K562 (cell line): ENCODE results near the gene SYNJ2. TPM values are rescaled to one million over a fixed set of nuclear protein-coding genes. Genes with fewer than 3 reads are reported as not detected.
A peak's percentile ranks its signal among the peaks of the same experiment; 100 is the strongest.

ENCODE experiments used
- ATAC-seq: fragments of 200-7000 bp; cut with Tn5 transposase; 3 replicates; pipeline ENCODE4 v1.9.1; 2020; ENCODE audit warnings: moderate library complexity
- BruUV-seq: library from RNA; stranded (reverse); fragments of 400-500 nt; replicated peaks from 2 replicates; lab custom pipeline; 2021; lab: Mats Ljungman, UMichigan
- CTCF ChIA-PET: fragments of 300-600 bp; formaldehyde crosslinking; extraction: SDS; loops from one replicate; lab custom pipeline; 2021; ENCODE audit warnings: low intra/inter-chr PET ratio; lab: Yijun Ruan, JAX
- POLR2A ChIA-PET: fragments of 300-600, 350-650 bp; sonication (Branson Sonifier 250); formaldehyde crosslinking; extraction: SDS; loops from one replicate; lab custom pipeline; 2021; ENCODE audit warnings: antibody characterized with exemption, inconsistent platforms; lab: Yijun Ruan, JAX
- DNase-seq, 4 experiments: peaks; one replicate each; pipeline versions ENCODE4 v3.0.0 to v3.0.0-alpha.2; 2011 to 2018; ENCODE audit warnings: low spot score in 3 of 4, mixed read lengths in 3 of 4; ENCODE audit errors: extremely low read depth in 1 of 4
- FAIRE-seq: peaks from 2 replicates; lab custom pipeline; 2011; peaks lifted over from hg19 to GRCh38; lab: Jason Lieb, UNC
- H2AFZ ChIP-seq: 2 replicates; pipeline ENCODE4 v1.6.0; 2011; ENCODE audit warnings: low read depth, low read length, control low read depth, inconsistent platforms
- H3K27ac ChIP-seq: fragments of 200-600 bp; 3 replicates; pipeline ENCODE4 v1.8.0; 2011; ENCODE audit warnings: low read depth, mild to moderate bottlenecking, control low read depth, inconsistent platforms, low read length, moderate library complexity, mixed read lengths; ENCODE audit errors: extremely low read depth
- H3K27me3 ChIP-seq, 2 experiments: fragments of 300-600 bp in 1 of 2; 2 replicates in 1 of 2; 3 replicates in 1 of 2; pipeline versions ENCODE4 v1.6.0 to v1.8.0; 2011; ENCODE audit warnings: inconsistent platforms in 2 of 2, low read length in 2 of 2, mild to moderate bottlenecking in 1 of 2, mixed read lengths in 1 of 2, moderate library complexity in 1 of 2; ENCODE audit not compliant: control insufficient read depth in 2 of 2, insufficient read depth in 2 of 2
- H3K36me3 ChIP-seq: fragments of 300-600 bp; 3 replicates; pipeline ENCODE4 v1.8.0; 2011; ENCODE audit warnings: mild to moderate bottlenecking, low read length, inconsistent platforms; ENCODE audit not compliant: control insufficient read depth, insufficient read depth
- H3K4me1 ChIP-seq, 2 experiments: fragments of 200-600 bp in 1 of 2; replicated peaks in 1 of 2; 2 replicates in 1 of 2; 3 replicates in 1 of 2; pipeline versions ENCODE4 v1.5.1 to v1.8.0; 2011; ENCODE audit warnings: inconsistent platforms in 2 of 2, low read length in 2 of 2, mild to moderate bottlenecking in 1 of 2, mixed read lengths in 1 of 2, moderate library complexity in 1 of 2; ENCODE audit not compliant: control insufficient read depth in 2 of 2, insufficient read depth in 2 of 2
- H3K4me2 ChIP-seq: 2 replicates; pipeline ENCODE4 v1.6.1; 2011; ENCODE audit warnings: low read length, control low read depth, inconsistent platforms, mixed read lengths; ENCODE audit not compliant: insufficient read depth
- H3K4me3 ChIP-seq: fragments of 200-600 bp; sonication (generic), shearing (Covaris generic); 2 replicates; pipeline ENCODE4 v1.5.1; 2016; ENCODE audit warnings: control low read depth, inconsistent platforms
- H3K79me2 ChIP-seq: fragments of 200-600 bp; 3 replicates; pipeline ENCODE4 v1.8.0; 2011; ENCODE audit warnings: low read length, inconsistent platforms; ENCODE audit not compliant: control insufficient read depth, insufficient read depth
- H3K9ac ChIP-seq, 2 experiments: 2 replicates each; pipeline versions ENCODE4 v1.6.0 to v1.6.1; 2011; ENCODE audit warnings: low read depth in 2 of 2, low read length in 2 of 2, control low read depth in 1 of 2, inconsistent platforms in 1 of 2, mild to moderate bottlenecking in 1 of 2, mixed read lengths in 1 of 2; ENCODE audit not compliant: insufficient read depth in 1 of 2
- H3K9me1 ChIP-seq: one replicate; pipeline ENCODE4 v1.6.0; 2011; ENCODE audit warnings: inconsistent platforms, mild to moderate bottlenecking, low read length, moderate library complexity; ENCODE audit not compliant: control insufficient read depth, insufficient read depth
- H3K9me3 ChIP-seq: replicated peaks from 2 replicates; pipeline ENCODE4 v1.5.1; 2011; ENCODE audit warnings: low read depth, low read length, inconsistent platforms; ENCODE audit not compliant: control insufficient read depth, insufficient read depth
- H4K20me1 ChIP-seq: replicated peaks from 2 replicates; pipeline ENCODE4 v1.6.1; 2011; ENCODE audit warnings: low read length, inconsistent platforms, mixed read lengths; ENCODE audit not compliant: control insufficient read depth, insufficient read depth
- FOSL1 ChIP-seq: fragments of 200-800 bp; sonication (Bioruptor generic); conservative IDR thresholded peaks from 2 replicates; pipeline ENCODE4 v1.6.1; 2016; ENCODE audit warnings: missing genetic modification characterization, missing compliant biosample characterization
- FOXJ2 ChIP-seq: fragments of 200-800 bp; sonication (Bioruptor generic); IDR thresholded peaks from 2 replicates; pipeline ENCODE4 v1.6.1; 2016; ENCODE audit warnings: missing genetic modification characterization, missing compliant biosample characterization
- KLF1 ChIP-seq: fragments of 450-650 bp; IDR thresholded peaks from 2 replicates; pipeline ENCODE4 v1.6.1; 2016; ENCODE audit warnings: missing genetic modification characterization, missing compliant biosample characterization
- ZNF24 ChIP-seq: fragments of 450-650 bp; IDR thresholded peaks from 2 replicates; pipeline ENCODE4 v1.6.1; 2016
- WGBS: fragments of 100-300 bp; shearing (Covaris generic); methylation state at CpG from one replicate; pipeline ENCODE4 v1.1.6; 2016; ENCODE audit warnings: low coverage, mixed read lengths; ENCODE audit not compliant: insufficient coverage; ENCODE audit errors: missing lambda C conversion rate; 5-methylcytosine and 5-hydroxymethylcytosine counted together
- in situ Hi-C: fragments of 300-500 bp; cut with MboI; formaldehyde crosslinking; loops from 4 replicates; pipeline ENCODE4 v1.15.0; 2018; ENCODE audit warnings: inconsistent platforms, mixed read lengths
- intact Hi-C: fragments of 100-400 bp; cut with micrococcal nuclease; formaldehyde crosslinking; loops from 2 replicates; pipeline ENCODE4 v1.14.2; 2022
- polyA plus RNA-seq, 8 experiments: library from polyadenylated mRNA; depleted of rRNA in 4 of 8; stranded (reverse) in 5 of 8; unstranded in 3 of 8; fragments of >200 nt; fragmentation: Nextera tagmentation in 2 of 8; fragmentation: Illumina TruSeq in 1 of 8; extraction: Ambion mirVana in 2 of 8; extraction: Trizol in 1 of 8; gene quantifications; 2 replicates each; pipeline versions ENCODE4 v1.2.1 to v1.2.3, GENCODE V29; 2011 to 2014; ENCODE audit warnings: inconsistent platforms in 1 of 8, missing spikeins in 1 of 8
- total RNA-seq, 7 experiments: library from RNA; depleted of rRNA in 6 of 7; stranded (reverse); fragments of >200 nt in 6 of 7; fragmentation: Illumina TruSeq in 2 of 7; extraction: Trizol in 2 of 7; gene quantifications; 2 replicates each; pipeline versions ENCODE4 v1.2.1 to v1.2.3, GENCODE V29; 2011 to 2021; ENCODE audit warnings: low replicate concordance in 1 of 7
- TF ChIP-seq, protein P1 (sequence below): fragments of 450-650 bp; IDR thresholded peaks from 2 replicates; pipeline ENCODE4 v1.6.1; 2016
- TF ChIP-seq, protein P2 (sequence below): fragments of 250-450 bp; sonication (Bioruptor Pico); IDR thresholded peaks from 2 replicates; pipeline ENCODE4 v1.5.0; 2021; ENCODE audit warnings: mild to moderate bottlenecking, moderate library complexity

The SYNJ2 gene
- total and polyA plus RNA-seq, 9 of the 15 experiments (the other 6 are each of a cell fraction or from before 2014, with no cell fraction given): 3.0 to 27.7 (median 17.8) TPM

- no peak overlapping the region for H3K4me3 ChIP-seq
- H2AFZ ChIP-seq: no peak overlapping the region
- 49% methylated on average over 8 of the region's 8 CpGs for WGBS
- no peaks in the 10 kb centered on the region for H3K9me3 ChIP-seq
- no peaks in the 10 kb centered on the region for H3K36me3 ChIP-seq
- in situ Hi-C loops (no loop called here), intact Hi-C loops (no loop called here)
- no peak for ATAC-seq
- H3K4me2 ChIP-seq: no peak overlapping the region
- ChIA-PET CTCF (no interaction called here), POLR2A (interaction anchor here (2.9 kb wide), 1 partner anchor 9 kb away, joined by 9 read pairs; no protein-coding TSS in a partner anchor)
- no peaks in the 10 kb centered on the region for H3K79me2 ChIP-seq
- H3K4me1 ChIP-seq: peaks cover 10 to 19% of the 10 kb centered on the region in 2 experiments
- no peak for DNase-seq
- no peak for FAIRE-seq
- H3K9me1 ChIP-seq: no peaks in the 10 kb centered on the region
- no peak overlapping the region for H3K27ac ChIP-seq
- BruUV-seq: no TSS peak
- H3K9ac ChIP-seq: no peak overlapping the region
- TF ChIP-seq, protein P1, sequence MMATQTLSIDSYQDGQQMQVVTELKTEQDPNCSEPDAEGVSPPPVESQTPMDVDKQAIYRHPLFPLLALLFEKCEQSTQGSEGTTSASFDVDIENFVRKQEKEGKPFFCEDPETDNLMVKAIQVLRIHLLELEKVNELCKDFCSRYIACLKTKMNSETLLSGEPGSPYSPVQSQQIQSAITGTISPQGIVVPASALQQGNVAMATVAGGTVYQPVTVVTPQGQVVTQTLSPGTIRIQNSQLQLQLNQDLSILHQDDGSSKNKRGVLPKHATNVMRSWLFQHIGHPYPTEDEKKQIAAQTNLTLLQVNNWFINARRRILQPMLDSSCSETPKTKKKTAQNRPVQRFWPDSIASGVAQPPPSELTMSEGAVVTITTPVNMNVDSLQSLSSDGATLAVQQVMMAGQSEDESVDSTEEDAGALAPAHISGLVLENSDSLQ: peak; percentile 28; the same call in 1 of the 2 replicates
- TF ChIP-seq, protein P2, sequence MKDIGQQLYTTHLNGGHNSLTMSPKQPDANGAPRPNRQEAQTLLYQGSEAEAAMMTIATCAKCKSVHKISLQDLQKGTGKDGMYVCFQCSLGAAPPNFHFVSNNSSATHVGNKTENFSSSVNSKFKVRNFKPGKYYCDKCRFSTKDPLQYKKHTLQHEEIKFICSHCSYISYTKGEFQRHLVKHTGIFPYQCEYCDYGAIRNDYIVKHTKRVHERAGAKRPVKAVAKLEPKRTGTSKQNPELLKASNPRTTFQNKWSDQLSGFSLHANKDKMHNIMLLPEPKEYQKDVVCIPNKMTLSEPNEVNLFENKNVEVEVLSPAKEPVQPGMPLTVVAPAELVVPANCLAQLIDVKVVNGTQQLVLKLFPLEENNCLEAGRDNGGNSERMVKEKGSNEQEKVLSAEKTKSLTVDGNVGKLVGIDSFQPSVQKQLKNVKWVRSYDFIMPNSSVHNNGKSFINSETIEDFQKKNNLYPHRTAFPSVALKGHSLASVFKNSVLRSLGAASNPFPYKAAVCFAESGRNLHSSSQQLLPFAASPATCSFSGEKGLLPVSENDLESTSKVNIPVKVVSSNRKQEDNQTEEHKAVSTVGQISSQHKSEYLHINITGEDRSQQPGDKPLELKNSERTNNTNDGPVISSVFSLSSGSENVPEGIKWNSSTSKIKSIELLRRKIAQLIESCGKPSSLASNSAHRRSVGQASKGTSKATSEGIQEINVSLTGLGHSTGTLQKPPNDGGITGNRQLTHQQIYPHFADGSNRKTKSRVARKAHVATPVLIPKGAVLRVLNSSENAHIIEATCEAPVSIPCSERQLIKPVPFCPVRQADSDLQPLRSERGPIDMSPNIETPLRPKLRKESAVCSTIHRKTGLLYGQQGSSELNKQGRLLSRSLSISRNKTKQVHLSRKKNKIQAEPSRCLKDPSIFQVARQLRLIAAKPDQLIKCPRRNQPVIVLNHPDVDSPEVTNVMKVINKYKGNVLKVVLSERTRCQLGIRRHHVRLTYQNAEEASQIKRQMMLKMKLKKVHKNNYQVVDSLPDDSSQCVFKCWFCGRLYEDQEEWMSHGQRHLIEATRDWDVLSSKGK (CRISPR knock-in tag): no peak
- TF ChIP-seq FOSL1 (tag): no peak
- TF ChIP-seq FOXJ2 (tag): no peak
- no peak for TF ChIP-seq KLF1 (tag)
- TF ChIP-seq ZNF24: no peak
- H4K20me1 ChIP-seq: no peaks in the 10 kb centered on the region
- no peaks in the 10 kb centered on the region; a peak in 1 of 5 replicates for H3K27me3 ChIP-seq
Observed at GRCh38 chr6:157967486-157967885, 14.2 kb upstream of the SYNJ2 start.
